CD4-positive, alpha-beta T cell treated with Interleukin-4 for 1 hour (primary cell): ENCODE measurements around the gene SUPV3L1.

ENCODE experiments used
- DNase-seq, 2 donors: peaks; one replicate each; pipeline ENCODE4 v3.0.0-alpha.2; 2020 to 2022

SUPV3L1 gene

GRCh38 chr10:69208761-69209160 lies 28.7 kb downstream of the SUPV3L1 start:
- no peak for DNase-seq

DNA sequence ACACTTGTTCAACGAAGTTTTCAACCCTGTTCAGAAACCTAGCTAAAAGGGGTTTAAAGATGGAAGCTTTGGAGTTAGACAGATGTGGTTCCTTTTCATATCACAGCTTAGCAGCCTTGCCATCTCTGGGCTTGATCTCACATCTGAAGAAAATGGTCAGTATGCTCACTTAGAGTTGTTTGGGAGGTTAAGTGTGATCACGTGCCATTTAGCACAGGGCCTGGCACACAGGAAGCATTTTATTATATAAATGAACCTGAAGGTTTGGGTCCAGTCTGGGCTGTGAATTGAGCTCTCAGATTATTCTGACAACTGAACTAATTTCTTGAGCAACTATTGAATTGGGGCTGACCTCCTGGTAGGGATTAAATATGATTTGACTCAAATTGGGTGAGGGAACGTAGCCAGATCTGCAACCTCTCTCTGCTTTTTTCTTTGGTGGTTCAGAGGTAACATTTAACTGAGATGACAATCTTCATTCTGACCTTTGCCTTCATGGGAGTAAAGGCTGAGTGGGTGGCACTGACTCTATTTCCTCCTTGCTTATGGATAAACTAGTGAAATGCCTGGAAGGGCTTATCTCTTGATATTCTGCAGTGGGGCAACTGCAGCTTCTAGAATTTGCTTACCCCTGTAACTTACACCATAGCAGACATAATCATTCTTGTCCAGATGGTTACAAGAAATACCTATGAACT lies 29.9 kb downstream of the SUPV3L1 start:
- no peak for DNase-seq

GRCh38 chr10:69211104-69211503 lies 31.1 kb downstream of the SUPV3L1 start:
- DNase-seq = no peak

DNA sequence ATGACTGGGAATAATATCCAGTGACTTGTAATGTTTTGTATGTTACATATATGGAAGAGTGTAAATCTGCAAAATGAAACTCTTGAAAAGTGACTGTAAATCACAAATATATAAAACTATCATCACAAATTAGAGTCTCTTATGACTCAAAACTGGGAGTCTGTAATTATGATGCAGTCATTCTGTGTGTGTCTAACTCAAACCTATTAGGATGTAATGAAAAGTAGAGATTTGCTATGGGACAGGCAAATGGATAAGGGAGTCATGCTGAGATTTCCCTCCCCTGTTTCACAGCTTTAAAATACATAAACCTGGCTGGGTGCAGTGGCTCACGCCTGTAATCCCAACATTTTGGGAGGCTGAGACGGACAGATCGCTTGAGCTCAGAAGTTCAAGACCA lies 31.5 kb downstream of the SUPV3L1 start:
- no peak for DNase-seq

DNA sequence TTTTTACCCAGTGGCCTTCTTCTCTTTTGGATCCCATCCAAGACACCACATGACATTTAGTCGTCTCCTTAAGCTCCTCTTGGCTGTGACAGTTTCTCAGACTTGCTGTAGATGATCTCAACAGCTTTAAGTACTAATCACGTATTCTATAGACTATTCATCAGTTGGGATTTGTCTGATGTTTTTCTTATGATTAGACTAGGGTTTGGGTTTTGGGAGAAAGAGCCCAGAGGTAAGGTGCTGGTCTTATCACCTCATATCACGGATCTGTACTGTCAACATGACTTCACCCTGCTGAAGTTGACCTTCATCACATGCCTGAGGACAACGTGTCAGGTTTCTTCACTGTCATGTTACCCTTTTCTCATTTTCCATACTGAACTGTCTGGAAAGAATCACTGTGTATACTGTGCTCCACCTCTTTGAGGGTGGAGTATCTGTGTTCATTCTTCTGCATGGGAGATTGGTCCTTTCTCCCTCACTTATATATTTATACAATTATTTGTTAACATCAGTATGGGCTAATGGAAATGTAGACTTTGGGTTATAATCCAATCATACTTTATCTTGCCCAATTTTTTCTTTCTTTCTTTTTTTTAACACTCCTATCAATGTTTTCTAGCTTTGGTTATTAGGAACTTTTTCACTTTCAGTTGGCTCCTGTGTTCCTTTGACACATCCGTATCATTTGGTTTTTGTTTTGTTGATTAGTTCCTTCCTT lies 33.7 kb downstream of the SUPV3L1 start:
- no peak for DNase-seq

DNA sequence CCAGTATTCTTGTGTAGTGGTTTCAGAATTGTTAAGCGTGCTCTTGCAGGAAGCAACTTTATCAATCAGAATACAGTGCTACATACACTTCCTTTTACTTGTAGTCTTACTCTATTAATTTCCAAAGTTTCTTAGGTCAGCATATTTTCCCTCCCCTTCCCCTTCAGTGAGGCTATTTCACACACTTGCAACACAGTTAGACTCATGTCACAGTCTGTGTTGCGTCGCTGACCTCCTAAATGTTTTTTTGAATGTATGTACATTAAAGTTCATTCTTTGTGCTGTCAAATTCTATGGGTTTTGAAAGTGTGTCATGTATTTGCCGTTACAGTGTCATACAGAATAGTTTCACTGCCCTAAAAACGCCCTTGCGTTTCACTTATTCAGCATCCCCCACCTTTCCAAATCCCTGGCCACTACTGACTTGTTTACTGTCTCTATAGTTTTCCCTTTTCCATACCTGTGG lies 34.7 kb downstream of the SUPV3L1 start:
- DNase-seq = no peak

DNA sequence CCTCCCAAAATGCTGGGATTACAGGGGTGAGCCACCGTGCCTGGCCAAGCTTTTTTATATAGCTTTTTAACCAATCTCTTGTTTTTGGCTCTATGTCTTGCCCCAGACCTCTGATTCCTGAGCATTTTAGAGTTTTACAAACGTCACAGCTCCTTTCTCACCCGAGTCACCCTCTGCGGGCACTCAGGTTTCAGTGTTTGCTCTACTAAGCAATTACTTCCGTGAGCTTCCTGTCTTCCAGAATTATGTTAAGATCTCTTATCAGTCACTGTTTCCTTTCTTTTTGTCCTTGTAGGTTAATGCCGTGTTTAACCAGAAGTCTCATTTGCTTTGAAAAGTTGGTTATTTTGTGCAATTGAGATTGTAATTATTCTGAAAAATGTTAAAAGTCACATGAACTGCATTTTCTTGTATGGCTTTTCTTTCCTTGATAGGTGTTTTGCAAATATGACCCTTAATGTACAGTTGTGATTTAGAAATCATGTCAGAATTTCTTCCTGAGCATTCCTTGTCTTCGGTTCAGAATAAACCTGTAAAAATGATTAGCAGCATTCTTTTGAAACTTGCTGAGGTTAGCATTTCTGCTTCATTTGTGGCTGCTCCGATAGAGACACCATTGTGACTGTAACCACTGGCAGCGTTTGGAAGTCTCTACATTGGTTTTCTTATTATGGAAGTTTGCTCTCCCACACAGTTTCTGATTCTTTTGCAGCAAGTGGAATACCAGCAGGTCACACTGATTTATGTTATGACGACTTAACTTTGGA lies 35.6 kb downstream of the SUPV3L1 start:
- peak in 1 of 2 donors; percentile 34 for DNase-seq

DNA sequence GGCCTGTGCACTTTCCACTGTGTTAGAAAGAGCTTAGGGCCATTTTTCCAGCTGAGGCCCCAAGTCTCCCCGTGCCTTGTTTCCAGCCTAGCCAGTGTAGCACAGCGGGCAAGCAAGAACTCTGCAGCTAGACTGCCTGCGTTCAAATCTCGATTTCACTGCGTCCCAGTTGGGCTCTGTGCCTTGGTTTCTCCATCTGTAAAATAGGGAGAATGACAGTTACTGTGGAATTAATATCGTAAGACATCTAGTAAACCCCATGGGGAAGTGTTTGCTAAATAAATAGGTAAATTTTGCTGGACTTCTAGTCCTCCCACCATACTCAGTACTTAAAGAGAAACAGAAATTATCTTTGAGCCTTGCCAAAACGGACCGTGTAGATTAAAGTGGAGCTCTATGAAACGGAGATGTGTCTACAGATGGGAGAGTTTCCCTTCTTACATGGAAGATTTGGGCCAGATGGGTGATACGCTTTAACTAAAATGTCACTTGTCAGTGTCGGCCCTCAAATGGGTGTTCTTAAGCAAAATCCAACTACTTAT lies 36.6 kb downstream of the SUPV3L1 start:
- DNase-seq = no peak

- DNase-seq = no peak
These were observed 37.2 kb downstream of the SUPV3L1 start for GRCh38 chr10:69217119-69217754.

GRCh38 chr10:69218831-69219230 lies 38.8 kb downstream of the SUPV3L1 start:
- no peak for DNase-seq

DNA sequence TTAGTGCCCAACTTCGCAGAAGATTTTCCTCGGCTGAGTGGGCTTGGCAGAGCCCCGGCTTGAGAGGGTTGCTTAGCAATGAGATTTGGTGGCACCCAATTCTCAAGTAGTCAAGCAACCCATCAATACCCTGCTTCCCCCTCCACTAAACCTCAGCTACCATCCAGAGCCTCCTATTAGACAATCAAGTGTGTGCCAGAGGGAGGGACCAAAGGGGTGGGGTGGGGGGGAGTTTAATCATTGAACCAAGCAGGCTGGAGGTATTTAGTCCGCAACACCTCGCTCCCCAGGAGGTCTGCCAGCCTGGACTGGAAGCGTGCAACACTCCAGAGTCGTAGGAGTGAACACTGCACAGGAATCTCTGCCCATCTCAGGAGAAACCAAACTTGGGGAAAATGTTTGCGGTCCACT lies 40.0 kb downstream of the SUPV3L1 start, which contains the start of gene HKDC1:
TSS of gene HKDC1 (plus strand) at position 292 of the 411 bp plus-strand sequence. CDS start at position 396, 104 bp downstream.
- no peak for DNase-seq

- no peak for DNase-seq
These were observed 40.5 kb downstream of the SUPV3L1 start for GRCh38 chr10:69220507-69220906.

DNA sequence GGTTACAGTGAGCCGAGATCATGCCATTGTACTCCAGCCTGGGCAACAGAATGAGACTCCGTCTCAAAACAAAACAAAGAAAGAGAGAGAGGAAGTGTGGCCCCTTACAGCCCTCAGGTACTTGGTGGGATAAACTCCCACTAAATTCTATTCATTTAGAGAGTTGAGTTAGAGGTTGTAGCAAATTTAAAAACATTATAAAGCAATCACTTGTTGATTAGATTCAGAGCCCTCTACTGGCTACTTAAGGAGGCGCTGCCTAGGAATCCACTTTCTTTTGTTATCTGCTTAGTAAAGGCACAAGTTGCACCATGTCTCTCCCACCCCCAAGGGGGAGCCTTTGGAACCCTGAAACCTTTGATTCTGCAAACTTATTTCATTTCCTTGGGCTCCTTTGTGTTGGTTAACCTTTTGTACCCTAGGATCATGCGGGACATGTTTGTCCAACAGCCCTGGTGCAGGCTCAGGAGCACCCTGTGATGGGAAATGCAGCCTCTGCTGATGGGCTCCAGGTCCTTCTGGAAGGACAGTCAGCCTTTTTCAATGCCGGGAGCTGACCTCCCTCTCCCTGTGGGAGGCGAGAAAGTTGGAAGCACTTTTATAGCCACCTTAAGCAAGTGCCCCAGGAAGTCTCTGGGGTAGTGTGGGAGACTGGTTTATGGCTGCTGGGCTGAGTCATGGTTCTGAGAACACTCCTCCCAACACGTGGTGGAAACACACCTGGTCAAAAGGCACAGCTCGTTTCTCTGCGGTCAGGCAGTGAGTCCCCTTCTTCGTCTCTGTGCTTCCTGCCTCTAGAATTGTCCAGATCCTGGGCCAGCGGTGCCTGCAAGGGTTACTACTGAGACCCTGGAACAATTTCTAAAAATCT lies 42.4 kb downstream of the SUPV3L1 start:
- DNase-seq = peak; percentile 63 to 68

DNA sequence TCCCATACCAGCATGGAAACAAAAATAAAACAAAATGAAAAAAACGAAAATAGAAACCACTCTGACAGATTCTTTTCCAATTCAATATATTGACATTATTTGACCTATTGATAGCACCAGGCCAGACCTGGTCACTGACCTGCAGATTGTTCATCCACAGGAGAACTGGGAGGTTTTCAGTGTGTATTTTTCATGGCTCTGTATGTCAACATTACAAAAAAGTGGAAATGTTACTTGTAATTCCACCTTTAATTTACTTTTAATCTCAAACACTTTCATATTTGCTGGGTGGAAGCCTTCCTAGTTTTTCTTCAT lies 43.0 kb downstream of the SUPV3L1 start:
- no peak for DNase-seq

- peak in 1 of 2 donors; percentile 5 for DNase-seq
These were observed 45.0 kb downstream of the SUPV3L1 start for GRCh38 chr10:69224862-69225657.

DNA sequence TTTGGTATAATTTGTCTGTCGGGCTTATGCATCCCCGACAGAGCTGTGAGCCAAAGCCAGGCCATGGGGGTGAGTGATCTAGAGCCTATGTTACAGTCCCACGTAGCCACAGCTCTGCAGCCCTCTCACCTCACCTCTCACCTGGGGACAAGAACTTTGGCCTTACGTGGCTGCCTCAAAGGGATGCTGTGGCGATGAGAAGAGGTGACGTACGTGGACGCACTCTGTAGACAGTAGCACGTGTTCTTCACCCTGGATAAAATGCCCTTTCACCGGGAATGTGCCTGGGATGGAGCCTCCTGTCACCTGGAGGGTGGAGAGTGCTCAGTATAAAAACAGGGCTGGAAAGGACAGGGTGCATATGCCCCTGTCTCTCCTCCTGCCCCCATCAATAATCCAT lies 45.6 kb downstream of the SUPV3L1 start:
- no peak for DNase-seq

GRCh38 chr10:69226919-69227450 lies 47.0 kb downstream of the SUPV3L1 start:
- DNase-seq = no peak

- DNase-seq = no peak
These were observed 48.1 kb downstream of the SUPV3L1 start for GRCh38 chr10:69228151-69228550.

DNA sequence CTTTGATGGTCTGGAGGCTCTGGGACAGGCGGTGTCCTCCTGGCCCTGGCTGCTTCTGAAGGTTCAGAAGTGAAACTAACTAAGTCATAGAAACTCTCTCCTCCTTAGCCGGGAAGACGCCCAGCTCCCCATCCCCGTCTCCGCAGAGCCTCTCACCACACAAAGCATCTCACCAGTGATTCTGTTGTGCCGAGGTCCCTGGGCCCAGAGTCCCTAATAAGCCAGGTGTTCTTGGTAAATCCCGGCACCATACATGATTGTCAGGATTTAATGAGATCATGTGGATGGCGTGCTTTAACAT lies 49.5 kb downstream of the SUPV3L1 start:
- no peak for DNase-seq

GRCh38 chr10:69230128-69230527 lies 50.1 kb downstream of the SUPV3L1 start:
- DNase-seq = no peak

DNA sequence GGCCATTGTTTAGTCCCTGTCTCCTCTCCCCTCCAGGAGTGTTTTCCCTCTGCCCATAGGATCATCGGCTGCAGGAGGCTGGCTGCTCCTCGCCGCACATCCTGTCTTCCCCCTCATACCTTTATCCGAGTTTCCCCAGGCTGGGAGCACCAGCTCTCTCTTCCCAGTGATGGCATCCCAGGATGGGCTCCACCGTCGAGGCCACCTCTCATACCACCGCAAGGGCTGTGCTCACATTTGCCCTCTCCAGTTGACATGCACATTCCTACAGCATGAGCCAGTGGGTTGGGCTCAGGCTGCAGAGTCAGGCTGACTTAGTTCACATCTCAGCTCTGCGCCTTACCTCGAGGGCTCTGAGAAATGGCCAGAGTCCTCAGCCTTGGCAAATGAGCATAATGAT lies 52.2 kb downstream of the SUPV3L1 start:
- DNase-seq = no peak
